HG03060 (cell line): ENCODE measurements around the gene GBF1.
"Not testable (repeated sequence)": the region's sequence is repeated elsewhere in the genome, so short reads cannot be mapped to it uniquely, and the experiment has no call there.

Experiments
- ATAC-seq: cut with Tn5 transposase; IDR thresholded peaks from one replicate; pipeline ENCODE4 v1.9.1; 2021; ENCODE audit warnings: low read depth, moderate number of reproducible peaks; ENCODE audit not compliant: unreplicated experiment

Gene GBF1

GRCh38 chr10:102299873-102300272 lies 54.5 kb downstream of the GBF1 start:
- ATAC-seq = no peak

- no peak for ATAC-seq
Observed at GRCh38 chr10:102300278-102300843, 55.0 kb downstream of the GBF1 start.

- ATAC-seq = not testable (repeated sequence)
Observed at GRCh38 chr10:102300912-102301311, 55.6 kb downstream of the GBF1 start.

- ATAC-seq = not testable (repeated sequence)
Observed at GRCh38 chr10:102301332-102301731, 56.0 kb downstream of the GBF1 start.

- ATAC-seq = no peak
Observed at GRCh38 chr10:102302611-102303010, 57.3 kb downstream of the GBF1 start.

GRCh38 chr10:102306006-102306405 lies 60.7 kb downstream of the GBF1 start:
- no peak for ATAC-seq

GRCh38 chr10:102306710-102307109 lies 61.4 kb downstream of the GBF1 start:
- ATAC-seq = no peak

GRCh38 chr10:102308318-102308717 lies 63.0 kb downstream of the GBF1 start:
- not testable (repeated sequence) for ATAC-seq

GRCh38 chr10:102309236-102309635 lies 63.9 kb downstream of the GBF1 start:
- no peak for ATAC-seq

GRCh38 chr10:102309916-102310315 lies 64.6 kb downstream of the GBF1 start:
- no peak for ATAC-seq

GRCh38 chr10:102310361-102311024 lies 65.2 kb downstream of the GBF1 start:
- ATAC-seq = no peak

- ATAC-seq = no peak
Observed at GRCh38 chr10:102311025-102311420, 65.7 kb downstream of the GBF1 start.

- no peak for ATAC-seq
Observed at GRCh38 chr10:102312683-102313082, 67.4 kb downstream of the GBF1 start.

- ATAC-seq = no peak
Observed at GRCh38 chr10:102313221-102313896, 68.0 kb downstream of the GBF1 start.

GRCh38 chr10:102314801-102315200 lies 69.5 kb downstream of the GBF1 start:
- ATAC-seq = no peak

GRCh38 chr10:102316421-102316820 lies 71.1 kb downstream of the GBF1 start:
- ATAC-seq = no peak

GRCh38 chr10:102322914-102323313 lies 77.6 kb downstream of the GBF1 start:
- ATAC-seq = no peak

GRCh38 chr10:102324061-102324460 lies 78.7 kb downstream of the GBF1 start:
- ATAC-seq = no peak

- ATAC-seq = no peak
Observed at GRCh38 chr10:102326031-102326430, 80.7 kb downstream of the GBF1 start.

- ATAC-seq = no peak
Observed at GRCh38 chr10:102327002-102327401, 81.7 kb downstream of the GBF1 start.

GRCh38 chr10:102327641-102328040 lies 82.3 kb downstream of the GBF1 start:
- ATAC-seq = no peak

- no peak for ATAC-seq
Observed at GRCh38 chr10:102332772-102333171, 87.4 kb downstream of the GBF1 start.
